Adipose tissue (tissue), 3 donors: ENCODE measurements around the gene HCN3. TPM values are rescaled to one million over a fixed set of nuclear protein-coding genes. Genes with fewer than 3 reads are reported as not detected.
A peak's percentile ranks its signal among the peaks of the same experiment; 100 is the strongest.
"Not testable (repeated sequence)": the region's sequence is repeated elsewhere in the genome, so short reads cannot be mapped to it uniquely, and the experiment has no call there.

Source experiments
- H3K27ac ChIP-seq: one replicate; pipeline ENCODE4 v1.5.1; 2013; ENCODE audit warnings: low read depth, low read length
- WGBS, 3 donors: extraction: QIAGEN DNeasy Blood & Tissue Kit; methylation state at CpG; one replicate each; pipeline ENCODE4 v1.1.7; 2013; 5-methylcytosine and 5-hydroxymethylcytosine counted together
- polyA plus RNA-seq, 3 donors: library from polyadenylated mRNA; stranded (reverse); fragments of 200-250 nt; gene quantifications; one replicate each; pipeline ENCODE4 v1.2.3, GENCODE V29; 2013
- donor health status: healthy with polysubstance abuse.
- donor health status: Bipolar disorder and iron deficiency.
- donor health status: healthy.

HCN3 gene
- polyA plus RNA-seq, 3 donors, result 1.0 to 1.6 (median 1.3) TPM

- 1% methylated on average over 48 to 58 of the region's 58 CpGs for WGBS, 3 donors
- peak overlapping the region; percentile 84 for H3K27ac ChIP-seq
These were observed 45.9 kb downstream of the HCN3 start for GRCh38 chr1:155322953-155323728.

- 0% methylated on average over 16 to 29 of the region's 29 CpGs for WGBS, 3 donors
- H3K27ac ChIP-seq, result peak overlapping the region; percentile 84
These were observed 46.4 kb downstream of the HCN3 start for GRCh38 chr1:155323729-155324036.

DNA sequence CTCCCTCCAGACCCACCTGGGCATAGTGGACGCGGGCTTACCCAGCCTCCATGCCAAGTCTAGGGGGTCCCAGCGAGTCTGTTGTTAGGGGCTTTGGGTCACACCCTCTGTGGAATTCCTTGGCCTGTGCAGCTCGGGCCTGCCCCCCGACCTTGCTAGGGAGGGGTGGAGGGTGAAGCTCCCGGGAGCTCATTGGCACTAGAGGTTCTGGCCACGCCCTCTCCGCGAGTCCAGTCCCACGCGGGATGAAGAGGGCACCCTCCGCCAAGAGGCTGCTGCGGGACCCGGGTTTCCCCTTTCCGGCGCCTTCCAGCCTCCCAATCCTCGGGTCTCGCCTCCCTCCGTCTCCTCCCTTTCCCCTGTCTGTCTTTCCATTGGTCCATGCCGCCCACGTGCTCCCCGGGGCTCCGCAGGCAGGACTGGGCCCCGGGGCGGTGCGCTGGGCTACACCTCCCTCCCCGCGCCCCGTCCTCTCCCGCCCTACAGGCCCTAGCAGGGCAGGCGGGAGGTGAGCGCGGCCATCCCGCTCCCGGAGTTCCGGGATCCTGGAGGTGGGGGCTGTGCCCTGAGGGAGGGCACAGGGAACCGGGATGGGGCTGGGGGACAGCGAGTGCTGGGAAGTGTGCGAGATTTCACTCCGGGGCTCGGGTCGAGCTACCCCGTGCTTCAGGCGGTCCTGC lies 46.9 kb downstream of the HCN3 start:
- peak overlapping the region; percentile 84 for H3K27ac ChIP-seq
- WGBS, 3 donors, result 0 to 1% (median 1%) methylated on average over 26 to 44 of the region's 44 CpGs

DNA sequence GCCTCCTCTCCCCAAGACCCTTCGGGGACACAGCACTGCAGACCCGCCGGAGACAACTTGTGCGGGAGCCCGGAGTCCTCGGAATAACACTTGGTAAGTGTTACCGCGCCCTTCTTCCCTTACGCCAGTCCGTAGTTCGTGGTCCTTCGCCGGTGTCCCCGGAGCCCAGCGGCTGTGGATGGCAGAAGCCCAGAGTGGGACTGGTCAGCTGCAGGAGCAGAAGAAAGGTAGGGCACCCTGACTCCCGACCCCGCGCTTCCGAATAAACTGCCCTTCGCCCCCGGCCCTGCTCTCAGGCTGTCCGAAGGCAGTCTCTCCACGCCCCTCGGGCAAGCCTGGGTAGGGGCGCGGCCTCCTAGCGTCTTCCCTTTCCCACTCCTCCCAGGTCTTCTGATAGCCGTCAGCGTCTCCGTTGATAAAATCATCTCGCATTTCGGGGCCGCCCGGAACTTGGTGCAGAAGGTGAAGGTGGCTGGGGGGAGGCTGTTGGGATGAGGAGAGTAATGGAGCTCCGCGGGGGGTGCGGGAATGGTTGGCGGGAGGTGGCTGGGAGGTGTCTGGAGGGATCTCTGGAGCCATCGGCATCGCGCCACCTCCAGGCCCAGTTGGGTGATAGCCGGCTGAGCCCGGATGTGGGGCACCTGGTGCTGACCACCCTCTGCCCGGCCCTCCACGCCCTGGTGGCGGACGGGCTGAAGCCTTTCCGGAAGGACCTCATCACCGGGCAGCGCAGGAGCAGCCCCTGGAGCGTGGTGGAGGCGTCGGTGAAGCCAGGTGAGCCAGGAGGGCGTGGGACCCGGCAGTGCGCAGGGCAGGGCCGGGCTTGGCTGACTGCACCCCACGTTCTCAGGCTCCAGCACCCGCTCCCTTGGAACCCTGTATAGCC lies 47.7 kb downstream of the HCN3 start:
- H3K27ac ChIP-seq, result no peak overlapping the region
- 6 to 14% (median 12%) methylated on average over 59 of the region's 59 CpGs for WGBS, 3 donors

- 36 to 64% (median 49%) methylated on average over 6 of the region's 6 CpGs for WGBS, 3 donors
- no peak overlapping the region for H3K27ac ChIP-seq
These were observed 48.3 kb downstream of the HCN3 start for GRCh38 chr1:155325603-155325893.

DNA sequence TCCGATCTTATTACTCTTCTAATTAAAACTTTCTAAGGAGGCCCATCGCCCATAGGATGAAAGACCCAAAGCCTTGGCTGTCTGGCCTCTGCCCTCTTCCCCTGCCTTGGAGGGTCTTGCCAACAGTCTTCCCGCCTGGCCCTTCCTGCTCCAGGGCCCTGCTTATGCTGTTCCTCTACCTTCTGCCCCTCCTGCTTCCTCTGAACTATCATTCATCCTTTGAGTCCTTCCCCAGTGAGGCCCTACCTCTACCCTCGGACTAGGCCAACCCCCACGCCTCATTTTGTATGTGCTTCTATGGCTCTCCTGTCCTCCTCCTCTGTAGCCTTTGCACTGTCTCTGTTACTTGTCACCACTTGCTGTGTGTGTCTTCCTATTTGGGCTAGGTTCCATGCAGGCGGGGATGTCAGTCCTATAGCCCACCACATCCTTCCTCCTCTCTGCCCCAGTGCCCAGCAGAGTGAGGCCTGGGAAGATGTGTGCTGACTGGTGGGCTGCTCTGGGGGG lies 48.8 kb downstream of the HCN3 start:
- 82 to 92% (median 82%) methylated on average over 6 of the region's 6 CpGs for WGBS, 3 donors
- no peak overlapping the region for H3K27ac ChIP-seq

DNA sequence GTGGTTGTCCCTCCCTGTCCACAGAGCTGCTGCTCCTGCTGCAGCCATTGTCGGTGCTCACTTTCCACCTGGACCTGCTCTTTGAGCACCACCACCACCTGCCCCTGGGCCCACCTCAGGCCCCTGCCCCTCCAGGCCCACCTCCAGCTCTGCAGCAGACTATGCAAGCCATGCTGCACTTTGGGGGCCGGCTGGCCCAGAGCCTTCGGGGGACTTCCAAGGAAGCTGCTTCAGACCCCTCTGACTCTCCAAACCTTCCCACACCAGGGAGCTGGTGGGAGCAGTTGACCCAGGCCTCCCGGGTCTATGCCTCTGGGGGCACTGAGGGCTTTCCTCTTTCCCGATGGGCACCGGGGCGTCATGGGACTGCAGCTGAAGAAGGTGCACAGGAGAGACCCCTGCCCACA lies 49.4 kb downstream of the HCN3 start:
- 87 to 88% (median 87%) methylated on average over 7 of the region's 7 CpGs for WGBS, 3 donors
- no peak overlapping the region for H3K27ac ChIP-seq

GRCh38 chr1:155327981-155328380 lies 50.7 kb downstream of the HCN3 start:
- 85 to 90% (median 88%) methylated on average over 4 of the region's 4 CpGs for WGBS, 3 donors
- no peak overlapping the region for H3K27ac ChIP-seq

- not testable (repeated sequence) for H3K27ac ChIP-seq
- WGBS, 3 donors, result 82 to 90% (median 83%) methylated on average over 7 of the region's 7 CpGs
These were observed 51.6 kb downstream of the HCN3 start for GRCh38 chr1:155328856-155329255.

DNA sequence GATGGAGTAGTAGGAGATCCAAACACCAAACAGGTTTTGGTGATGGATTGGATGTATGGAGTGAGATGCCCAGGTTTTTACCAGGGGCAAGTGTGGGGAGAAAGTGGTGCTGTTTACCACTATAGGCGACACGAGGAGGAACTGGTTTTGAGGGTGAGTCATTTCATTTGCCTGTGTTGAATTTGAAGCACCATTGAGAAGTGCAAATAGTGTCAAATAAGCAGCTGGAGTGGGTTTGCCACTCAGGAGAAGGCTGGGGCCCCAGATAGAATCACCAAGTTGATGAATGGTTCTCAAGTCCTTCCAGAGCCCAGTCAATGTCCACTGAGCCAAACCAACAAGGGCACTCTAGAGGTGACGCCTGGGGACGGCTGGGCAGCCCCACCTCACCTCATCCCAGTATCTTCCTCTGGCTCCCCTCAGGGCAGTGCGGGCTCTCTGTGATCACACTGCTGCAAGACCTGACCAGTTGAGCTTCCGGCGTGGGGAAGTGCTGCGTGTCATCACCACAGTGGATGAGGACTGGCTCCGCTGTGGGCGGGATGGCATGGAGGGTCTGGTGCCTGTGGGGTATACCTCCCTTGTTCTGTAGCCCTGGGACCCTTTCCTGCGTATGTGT lies 52.8 kb downstream of the HCN3 start:
- no peak overlapping the region for H3K27ac ChIP-seq
- 78 to 94% (median 86%) methylated on average over 11 of the region's 11 CpGs for WGBS, 3 donors

- no peak overlapping the region for H3K27ac ChIP-seq
- WGBS, 3 donors, result 51 to 67% (median 66%) methylated on average over 1 of the region's 1 CpG
These were observed 57.7 kb downstream of the HCN3 start for GRCh38 chr1:155334962-155335361.

Other genes with a start within 250 kb of the HCN3 start
- gene DCST2, start 243.7 kb upstream of the HCN3 start, polyA plus RNA-seq, result under 1 TPM; 0.48 to 0.86 (median 0.67) TPM
- gene DCST1, start 243.6 kb upstream of the HCN3 start, polyA plus RNA-seq, result not detected
- 100 to 1,000 TPM in 2 of 3 donors, 10 to 100 TPM in 1; 47.1 to 217 (median 169) TPM for gene ADAM15, start 226.1 kb upstream of the HCN3 start, polyA plus RNA-seq
- gene EFNA4, start 213.7 kb upstream of the HCN3 start, polyA plus RNA-seq, result 1 to 10 TPM; 1.7 to 7.1 (median 4.6) TPM
- gene EFNA3, start 198.6 kb upstream of the HCN3 start, polyA plus RNA-seq, result 1 to 10 TPM in 1 of 3 donors, under 1 TPM in 2; 0.56 to 1.3 (median 0.67) TPM
- gene EFNA1, start 149.6 kb upstream of the HCN3 start, polyA plus RNA-seq, result 10 to 100 TPM; 30.3 to 56.9 (median 32.9) TPM
- gene SLC50A1, start 141.6 kb upstream of the HCN3 start, polyA plus RNA-seq, result 10 to 100 TPM; 33.4 to 39.4 (median 36.7) TPM
- 100 to 1,000 TPM; 177 to 203 (median 201) TPM for gene DPM3, start 136.9 kb upstream of the HCN3 start, polyA plus RNA-seq
- 100 to 1,000 TPM; 176 to 267 (median 201) TPM for gene KRTCAP2, start 104.2 kb upstream of the HCN3 start, polyA plus RNA-seq
- gene TRIM46, start 103.6 kb upstream of the HCN3 start, polyA plus RNA-seq, result under 1 TPM; 0.16 to 0.45 (median 0.33) TPM
- gene THBS3, start 69.6 kb upstream of the HCN3 start, polyA plus RNA-seq, result 10 to 100 TPM; 12.0 to 31.5 (median 13.7) TPM
- gene MTX1, start 68.8 kb upstream of the HCN3 start, polyA plus RNA-seq, result 10 to 100 TPM; 32.4 to 67.6 (median 47.1) TPM
- gene ENTREP3, start 22.0 kb upstream of the HCN3 start, polyA plus RNA-seq, result 10 to 100 TPM in 2 of 3 donors, 1 to 10 TPM in 1; 7.6 to 15.5 (median 14.2) TPM
- 10 to 100 TPM; 29.9 to 76.7 (median 53.8) TPM for gene SCAMP3, start 15.1 kb upstream of the HCN3 start, polyA plus RNA-seq
- gene CLK2, start 4.0 kb upstream of the HCN3 start, polyA plus RNA-seq, result 10 to 100 TPM; 25.1 to 37.9 (median 30.1) TPM
- under 1 TPM in 1 of 3 donors, not detected in 2; 0.02 TPM for gene PKLR, start 24.0 kb downstream of the HCN3 start, polyA plus RNA-seq
- gene FDPS, start 31.4 kb downstream of the HCN3 start, polyA plus RNA-seq, result 100 to 1,000 TPM in 1 of 3 donors, 10 to 100 TPM in 2; 79.0 to 123 (median 98.9) TPM
- 10 to 100 TPM; 15.4 to 30.0 (median 17.6) TPM for gene RUSC1, start 43.4 kb downstream of the HCN3 start, polyA plus RNA-seq